Measurements from ENCODE around the gene SNCG.
"Not testable (repeated sequence)": the region's sequence is repeated elsewhere in the genome, so short reads cannot be mapped to it uniquely, and the experiment has no call there.

Gene SNCG

DNA sequence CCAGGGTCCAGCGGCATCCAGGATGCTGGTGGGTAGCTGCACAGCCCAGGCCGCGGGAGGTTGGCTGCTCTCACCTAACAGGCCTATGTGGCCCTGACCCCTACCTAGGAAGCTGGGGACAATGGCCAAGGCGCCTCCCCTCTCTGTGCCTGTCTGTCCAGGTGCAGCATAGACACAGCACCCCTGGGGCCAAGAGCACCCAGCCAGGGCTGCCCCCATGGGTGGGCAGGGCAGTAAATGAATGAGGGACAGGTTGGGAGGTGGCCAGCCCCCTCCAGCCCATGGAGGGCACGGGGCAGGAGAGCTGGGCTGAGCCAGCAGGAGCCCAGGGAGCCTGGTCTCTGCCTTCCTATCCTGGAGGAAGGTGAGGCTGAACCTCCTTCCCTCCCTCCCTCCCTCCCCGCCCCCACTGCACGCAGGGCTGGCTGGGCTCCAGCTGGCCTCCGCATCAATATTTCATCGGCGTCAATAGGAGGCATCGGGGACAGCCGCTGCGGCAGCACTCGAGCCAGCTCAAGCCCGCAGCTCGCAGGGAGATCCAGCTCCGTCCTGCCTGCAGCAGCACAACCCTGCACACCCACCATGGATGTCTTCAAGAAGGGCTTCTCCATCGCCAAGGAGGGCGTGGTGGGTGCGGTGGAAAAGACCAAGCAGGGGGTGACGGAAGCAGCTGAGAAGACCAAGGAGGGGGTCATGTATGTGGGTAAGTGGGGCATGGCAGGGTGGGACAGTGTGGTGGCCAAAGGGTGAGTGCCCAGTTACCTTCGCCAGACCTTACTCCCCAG, at the start of gene SNCG:
TSS of gene SNCG (plus strand) at position 484 of the 785 bp plus-strand sequence. CDS start at position 583, 99 bp downstream.
- Histone ChIP-seq H3K4me3 (no peak within 1 kb of the TSS), H3K27ac (no peak within 1 kb of the TSS), H3K9me3 (ENCODE audit: low read depth, low read length) (no peaks in the 10 kb centered on the region), H3K9ac (ENCODE audit: insufficient read length) (no peak within 1 kb of the TSS), H3K36me3 (ENCODE audit: insufficient read depth, low read length) (no peaks in the 10 kb centered on the region)
- no peak for DNase-seq (ENCODE audit: low read depth, low spot score)
- TF ChIP-seq EZH2 (IDR thresholded peaks at IDR 0.05) (no peak), FOXP2 (optimal IDR thresholded peaks at IDR 0.05; ENCODE audit: control extremely low read depth, extremely low read length, insufficient read depth) (no peak), POLR2AphosphoS5 (IDR thresholded peaks at IDR 0.05; ENCODE audit: borderline replicate concordance, low read depth, low read length) (no peak)

GRCh38 chr10:86914734-86915133, 43.7 kb upstream of the SNCG start:
- TF ChIP-seq POLR2AphosphoS5 (IDR thresholded peaks at IDR 0.05; ENCODE audit: borderline replicate concordance, low read depth, low read length) (no peak), EZH2 (IDR thresholded peaks at IDR 0.05) (no peak)
- H3K9ac ChIP-seq (ENCODE audit: insufficient read length) = no peak overlapping the region
- H3K27ac ChIP-seq = no peak overlapping the region
- no peak for DNase-seq (ENCODE audit: low read depth, low spot score)
- H3K9me3 ChIP-seq (ENCODE audit: low read depth, low read length) = no peaks in the 10 kb centered on the region
- H3K4me3 ChIP-seq = no peak overlapping the region
- H3K36me3 ChIP-seq (ENCODE audit: insufficient read depth, low read length) = peaks cover 16% of the 10 kb centered on the region

DNA sequence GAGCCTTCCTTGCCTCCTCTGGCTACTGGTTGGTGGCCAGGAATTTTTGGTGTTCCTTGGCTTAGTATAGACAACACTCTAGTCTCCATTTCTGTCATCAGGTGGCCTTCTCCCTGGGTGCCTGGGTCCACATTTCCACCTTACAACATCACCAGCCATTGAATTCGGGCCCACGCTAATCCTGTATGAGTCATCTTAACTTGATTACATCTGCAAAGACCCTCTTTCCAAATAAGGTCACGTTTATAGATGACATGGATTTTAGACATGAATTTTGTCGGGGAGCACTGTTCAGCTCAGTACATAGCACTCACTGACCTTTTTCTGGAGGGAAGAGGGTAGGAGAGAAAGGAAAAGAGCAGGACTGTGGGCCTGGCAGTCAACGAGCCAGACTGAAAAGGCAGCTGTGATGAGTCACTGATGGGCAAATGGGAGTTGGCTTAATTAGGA, 40.4 kb upstream of the SNCG start:
- no peak overlapping the region for H3K27ac ChIP-seq

DNA sequence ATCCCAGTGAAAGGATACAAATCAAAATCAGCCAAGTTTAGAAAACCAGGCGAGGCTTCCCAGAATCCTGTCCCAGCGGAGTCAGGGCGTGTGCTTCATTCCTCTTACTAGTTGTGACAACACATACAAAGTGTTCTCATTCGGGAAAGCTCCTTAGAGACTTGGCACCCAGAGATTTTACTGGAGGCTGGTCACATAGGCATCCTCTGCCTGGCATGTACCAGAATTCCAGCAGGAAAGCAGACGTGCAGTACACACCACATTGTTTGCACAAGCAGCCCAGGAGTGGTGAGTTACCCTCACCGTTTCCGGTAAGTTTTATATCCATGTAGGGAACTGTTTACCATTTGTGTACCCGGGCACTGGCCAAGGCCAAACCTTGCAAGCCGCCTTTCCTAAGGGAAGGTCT, 35.8 kb upstream of the SNCG start:
- TF ChIP-seq POLR2AphosphoS5 (IDR thresholded peaks at IDR 0.05; ENCODE audit: borderline replicate concordance, low read depth, low read length) (no peak), EZH2 (IDR thresholded peaks at IDR 0.05) (no peak), FOXP2 (optimal IDR thresholded peaks at IDR 0.05; ENCODE audit: control extremely low read depth, extremely low read length, insufficient read depth) (no peak)
- DNase-seq (ENCODE audit: low read depth, low spot score) = no peak
- no peak overlapping the region for H3K4me3 ChIP-seq
- no peak overlapping the region for H3K9ac ChIP-seq (ENCODE audit: insufficient read length)
- no peak overlapping the region for H3K27ac ChIP-seq
- H3K9me3 ChIP-seq (ENCODE audit: low read depth, low read length) = no peaks in the 10 kb centered on the region
- peaks cover 10% of the 10 kb centered on the region; the same call in 1 of the 2 replicates for H3K36me3 ChIP-seq (ENCODE audit: insufficient read depth, low read length)

More for the DNA sequence above, 40.4 kb upstream of the SNCG start:
- peaks cover 25% of the 10 kb centered on the region for H3K36me3 ChIP-seq (ENCODE audit: insufficient read depth, low read length)
- TF ChIP-seq EZH2 (IDR thresholded peaks at IDR 0.05) (no peak), FOXP2 (optimal IDR thresholded peaks at IDR 0.05; ENCODE audit: control extremely low read depth, extremely low read length, insufficient read depth) (no peak), POLR2AphosphoS5 (IDR thresholded peaks at IDR 0.05; ENCODE audit: borderline replicate concordance, low read depth, low read length) (no peak)
- no peak overlapping the region for H3K9ac ChIP-seq (ENCODE audit: insufficient read length)
- no peak for DNase-seq (ENCODE audit: low read depth, low spot score)
- H3K9me3 ChIP-seq (ENCODE audit: low read depth, low read length) = no peaks in the 10 kb centered on the region
- H3K4me3 ChIP-seq = no peak overlapping the region

DNA sequence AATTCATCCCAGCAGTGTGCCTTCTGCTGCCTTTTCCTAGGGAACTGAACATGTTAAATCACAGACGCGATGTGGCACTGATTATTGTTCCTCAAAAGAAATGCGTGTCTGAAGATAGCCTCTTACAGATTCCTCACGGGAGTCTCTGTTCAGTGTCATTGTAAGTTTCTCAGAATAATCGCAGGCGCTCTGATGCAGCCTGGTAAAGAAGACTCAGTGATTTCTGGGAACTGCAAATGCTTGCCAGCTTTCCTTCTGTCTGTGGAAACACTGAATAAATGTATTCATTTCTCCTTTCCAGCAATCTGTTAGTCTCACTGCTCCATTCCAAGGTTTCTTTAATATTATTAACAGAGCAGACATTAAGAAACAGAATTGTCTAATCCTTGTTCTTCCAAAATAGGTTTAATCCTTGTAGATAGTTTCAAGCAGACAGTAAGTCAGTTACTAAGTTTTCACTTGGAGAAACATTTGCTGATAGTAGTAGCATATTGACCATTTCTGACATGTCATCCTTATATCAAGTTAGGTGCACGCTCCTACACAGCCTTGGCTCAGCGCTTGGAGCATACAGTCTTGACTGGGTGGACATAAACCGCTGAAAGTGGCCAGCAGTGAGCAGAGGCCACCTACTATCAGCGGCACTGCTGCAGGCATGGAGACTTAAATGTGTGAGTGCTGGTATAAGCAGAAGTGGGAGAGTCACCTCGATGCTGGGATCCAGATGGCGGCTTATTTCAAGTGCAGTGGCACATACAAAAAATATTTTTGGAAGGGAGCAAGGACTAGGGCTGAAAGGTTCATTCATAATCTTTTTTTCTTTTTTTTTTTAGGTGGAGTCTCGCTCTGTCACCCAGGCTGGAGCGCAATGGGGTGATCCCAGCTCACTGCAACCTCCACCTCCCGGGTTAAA, 28.7 kb upstream of the SNCG start:
- Histone ChIP-seq H3K27ac (no peak overlapping the region), H3K36me3 (ENCODE audit: insufficient read depth, low read length) (no peaks in the 10 kb centered on the region; the same call in 1 of the 2 replicates), H3K9me3 (ENCODE audit: low read depth, low read length) (no peaks in the 10 kb centered on the region), H3K9ac (ENCODE audit: insufficient read length) (no peak overlapping the region), H3K4me3 (no peak overlapping the region)
- DNase-seq (ENCODE audit: low read depth, low spot score) = no peak
- no peak for TF ChIP-seq FOXP2 (optimal IDR thresholded peaks at IDR 0.05; ENCODE audit: control extremely low read depth, extremely low read length, insufficient read depth)
- TF ChIP-seq POLR2AphosphoS5 (IDR thresholded peaks at IDR 0.05; ENCODE audit: borderline replicate concordance, low read depth, low read length) = no peak
- no peak for TF ChIP-seq EZH2 (IDR thresholded peaks at IDR 0.05)

DNA sequence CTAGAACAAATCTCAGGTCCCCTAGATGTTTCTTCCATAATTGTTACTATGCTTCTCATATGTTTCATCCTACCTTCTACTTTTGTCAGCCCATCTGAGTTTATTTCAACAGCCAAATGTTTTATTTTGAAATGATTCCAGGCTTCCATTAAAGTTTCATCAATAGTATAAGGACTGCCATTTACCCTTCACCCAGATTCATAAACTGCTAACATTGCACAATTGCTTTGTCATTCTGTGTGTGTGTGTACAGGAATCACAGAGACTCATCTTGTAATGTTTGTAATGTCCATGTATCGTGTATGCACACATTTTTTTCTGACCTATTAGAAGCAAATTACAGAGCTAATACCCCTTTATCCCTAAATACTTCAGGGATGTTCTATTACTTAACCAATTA, 26.5 kb upstream of the SNCG start:
- TF ChIP-seq EZH2 (IDR thresholded peaks at IDR 0.05) = no peak
- TF ChIP-seq POLR2AphosphoS5 (IDR thresholded peaks at IDR 0.05; ENCODE audit: borderline replicate concordance, low read depth, low read length) = no peak
- TF ChIP-seq FOXP2 (optimal IDR thresholded peaks at IDR 0.05; ENCODE audit: control extremely low read depth, extremely low read length, insufficient read depth) = no peak
- DNase-seq (ENCODE audit: low read depth, low spot score) = no peak
- H3K27ac ChIP-seq = no peak overlapping the region
- H3K9me3 ChIP-seq (ENCODE audit: low read depth, low read length) = no peaks in the 10 kb centered on the region
- H3K9ac ChIP-seq (ENCODE audit: insufficient read length) = no peak overlapping the region
- no peaks in the 10 kb centered on the region; the same call in 1 of the 2 replicates for H3K36me3 ChIP-seq (ENCODE audit: insufficient read depth, low read length)
- no peak overlapping the region for H3K4me3 ChIP-seq

DNA sequence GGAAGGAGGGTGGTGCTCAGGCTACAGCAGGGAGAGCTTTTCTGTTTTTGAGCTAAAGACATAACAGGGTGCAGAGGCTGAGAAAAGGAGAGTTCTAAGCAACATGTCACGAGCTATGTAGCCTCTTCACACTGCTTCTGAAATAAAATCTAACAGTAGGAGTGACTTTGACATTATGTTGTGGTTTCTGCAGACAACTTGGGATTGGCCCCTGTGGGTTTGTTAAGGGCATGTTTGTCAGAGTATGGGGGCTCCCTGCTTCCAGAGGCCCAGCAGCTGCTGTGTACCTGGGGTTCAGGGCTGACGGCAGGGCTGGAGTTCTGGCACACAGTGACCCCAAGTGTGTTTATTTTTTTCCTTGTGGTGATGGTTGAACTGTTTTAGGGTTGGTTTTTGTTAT, 25.7 kb upstream of the SNCG start:
- Histone ChIP-seq H3K36me3 (ENCODE audit: insufficient read depth, low read length) (no peaks in the 10 kb centered on the region; the same call in 1 of the 2 replicates), H3K9ac (ENCODE audit: insufficient read length) (no peak overlapping the region), H3K27ac (no peak overlapping the region), H3K4me3 (no peak overlapping the region), H3K9me3 (ENCODE audit: low read depth, low read length) (no peaks in the 10 kb centered on the region)
- TF ChIP-seq FOXP2 (optimal IDR thresholded peaks at IDR 0.05; ENCODE audit: control extremely low read depth, extremely low read length, insufficient read depth) = no peak
- TF ChIP-seq EZH2 (IDR thresholded peaks at IDR 0.05) = no peak
- TF ChIP-seq POLR2AphosphoS5 (IDR thresholded peaks at IDR 0.05; ENCODE audit: borderline replicate concordance, low read depth, low read length) = no peak
- no peak for DNase-seq (ENCODE audit: low read depth, low spot score)

DNA sequence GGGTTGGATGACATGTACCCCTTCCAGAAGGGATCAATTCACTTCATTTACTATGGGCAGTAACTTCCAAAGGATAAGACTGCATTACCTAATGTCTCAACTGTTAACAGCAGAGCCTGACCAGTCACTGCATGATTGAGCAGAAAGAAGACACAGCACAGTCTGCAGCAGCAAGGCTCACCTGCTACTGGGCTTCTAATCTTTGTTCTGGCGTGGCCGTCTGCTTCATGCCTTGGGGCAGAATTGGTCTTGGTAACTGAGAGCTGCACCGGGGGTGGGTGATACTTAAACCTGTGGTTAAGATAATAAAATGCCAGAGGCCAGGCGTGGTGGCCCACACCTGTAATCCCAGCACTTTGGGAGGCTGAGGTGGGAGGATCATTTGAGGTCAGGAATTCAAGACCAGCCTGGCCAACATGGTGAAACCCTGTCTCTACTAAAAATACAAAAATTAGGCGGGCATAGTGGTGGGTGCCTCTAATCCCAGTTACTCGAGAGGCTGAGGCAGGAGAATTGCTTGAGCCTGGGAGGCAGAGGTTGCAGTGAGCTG, 24.2 kb upstream of the SNCG start:
- H3K9ac ChIP-seq (ENCODE audit: insufficient read length); H3K9me3 ChIP-seq (ENCODE audit: low read depth, low read length); DNase-seq (ENCODE audit: low read depth, low spot score); H3K4me3 ChIP-seq; H3K27ac ChIP-seq; H3K36me3 ChIP-seq (ENCODE audit: insufficient read depth, low read length): not testable (repeated sequence)
